AG09319 (cell line): ENCODE data around the gene KBTBD6.
"Not testable (repeated sequence)": the region's sequence is repeated elsewhere in the genome, so short reads cannot be mapped to it uniquely, and the experiment has no call there.

Source experiments
- DNase-seq: peaks from one replicate; pipeline ENCODE4 v3.0.0-alpha.2; 2010; ENCODE audit warnings: low read depth; ENCODE audit errors: extremely low read depth
- TF ChIP-seq, protein P1 (sequence below): IDR thresholded peaks from 2 replicates; pipeline ENCODE4 v1.5.1; 2011; ENCODE audit warnings: low read depth, mild to moderate bottlenecking, inconsistent platforms, low read length, moderate library complexity

The KBTBD6 gene, protein sequence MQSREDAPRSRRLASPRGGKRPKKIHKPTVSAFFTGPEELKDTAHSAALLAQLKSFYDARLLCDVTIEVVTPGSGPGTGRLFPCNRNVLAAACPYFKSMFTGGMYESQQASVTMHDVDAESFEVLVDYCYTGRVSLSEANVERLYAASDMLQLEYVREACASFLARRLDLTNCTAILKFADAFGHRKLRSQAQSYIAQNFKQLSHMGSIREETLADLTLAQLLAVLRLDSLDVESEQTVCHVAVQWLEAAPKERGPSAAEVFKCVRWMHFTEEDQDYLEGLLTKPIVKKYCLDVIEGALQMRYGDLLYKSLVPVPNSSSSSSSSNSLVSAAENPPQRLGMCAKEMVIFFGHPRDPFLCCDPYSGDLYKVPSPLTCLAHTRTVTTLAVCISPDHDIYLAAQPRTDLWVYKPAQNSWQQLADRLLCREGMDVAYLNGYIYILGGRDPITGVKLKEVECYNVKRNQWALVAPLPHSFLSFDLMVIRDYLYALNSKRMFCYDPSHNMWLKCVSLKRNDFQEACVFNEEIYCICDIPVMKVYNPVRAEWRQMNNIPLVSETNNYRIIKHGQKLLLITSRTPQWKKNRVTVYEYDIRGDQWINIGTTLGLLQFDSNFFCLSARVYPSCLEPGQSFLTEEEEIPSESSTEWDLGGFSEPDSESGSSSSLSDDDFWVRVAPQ

DNA sequence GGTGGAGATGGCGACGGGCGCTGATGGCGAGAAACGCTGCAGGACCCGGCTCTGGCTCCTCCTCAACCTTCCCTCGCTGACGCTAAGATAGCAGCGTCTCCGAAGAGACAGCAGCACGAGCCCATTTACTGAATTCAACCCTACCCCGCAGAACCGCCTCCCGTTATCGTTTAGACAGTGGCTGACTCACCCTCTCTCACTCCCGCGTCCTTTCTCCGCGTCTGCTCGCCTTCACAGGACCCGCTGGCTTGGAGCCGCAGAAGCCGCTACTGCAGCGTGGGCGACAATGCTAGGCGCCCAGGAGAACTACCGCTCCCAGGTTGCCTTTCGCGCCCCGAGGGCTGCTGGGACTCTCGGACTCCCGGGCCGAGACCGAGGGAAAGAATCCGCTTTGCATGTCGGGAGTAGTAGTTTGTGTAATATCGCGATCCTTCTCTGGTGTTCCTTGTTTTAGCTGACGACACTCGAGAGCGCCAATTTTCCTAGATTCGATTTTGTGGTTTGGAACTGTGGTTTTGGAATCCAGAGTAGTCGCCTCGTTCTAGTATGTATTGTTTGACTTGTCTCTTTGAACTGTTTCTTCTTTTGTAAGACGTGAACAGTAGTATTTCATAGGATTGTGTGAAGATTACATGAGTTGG lies at the start of gene KBTBD6:
KBTBD6 (minus strand) TSS at position 291 of the 641 bp plus-strand sequence. CDS start 291 bp downstream, outside the sequence.
- DNase-seq, result peak; percentile 97
- TF ChIP-seq, protein P1, sequence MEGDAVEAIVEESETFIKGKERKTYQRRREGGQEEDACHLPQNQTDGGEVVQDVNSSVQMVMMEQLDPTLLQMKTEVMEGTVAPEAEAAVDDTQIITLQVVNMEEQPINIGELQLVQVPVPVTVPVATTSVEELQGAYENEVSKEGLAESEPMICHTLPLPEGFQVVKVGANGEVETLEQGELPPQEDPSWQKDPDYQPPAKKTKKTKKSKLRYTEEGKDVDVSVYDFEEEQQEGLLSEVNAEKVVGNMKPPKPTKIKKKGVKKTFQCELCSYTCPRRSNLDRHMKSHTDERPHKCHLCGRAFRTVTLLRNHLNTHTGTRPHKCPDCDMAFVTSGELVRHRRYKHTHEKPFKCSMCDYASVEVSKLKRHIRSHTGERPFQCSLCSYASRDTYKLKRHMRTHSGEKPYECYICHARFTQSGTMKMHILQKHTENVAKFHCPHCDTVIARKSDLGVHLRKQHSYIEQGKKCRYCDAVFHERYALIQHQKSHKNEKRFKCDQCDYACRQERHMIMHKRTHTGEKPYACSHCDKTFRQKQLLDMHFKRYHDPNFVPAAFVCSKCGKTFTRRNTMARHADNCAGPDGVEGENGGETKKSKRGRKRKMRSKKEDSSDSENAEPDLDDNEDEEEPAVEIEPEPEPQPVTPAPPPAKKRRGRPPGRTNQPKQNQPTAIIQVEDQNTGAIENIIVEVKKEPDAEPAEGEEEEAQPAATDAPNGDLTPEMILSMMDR, result no peak

DNA sequence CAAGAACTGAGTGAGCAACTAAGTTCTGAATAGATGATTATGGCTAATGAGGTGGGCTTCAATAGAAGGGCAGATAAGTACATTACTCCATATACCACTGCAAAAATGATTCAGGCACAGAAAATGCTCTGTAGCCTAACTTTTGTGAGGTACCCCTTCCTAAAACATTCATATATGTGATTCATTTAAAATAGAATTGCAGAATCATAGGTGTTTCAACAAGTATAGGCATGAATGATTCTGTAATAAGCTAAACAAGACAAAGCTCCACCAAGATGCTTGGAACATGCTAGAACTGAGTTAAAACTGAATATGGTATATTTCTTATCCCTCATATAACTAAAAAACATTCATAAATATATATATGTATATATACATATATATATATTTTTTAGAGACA lies 49.6 kb upstream of the KBTBD6 start:
- TF ChIP-seq, protein P1, result no peak
- DNase-seq, result no peak

GRCh38 chr13:41179593-41180250 lies 47.1 kb upstream of the KBTBD6 start:
- no peak for DNase-seq
- TF ChIP-seq, protein P1, result no peak

GRCh38 chr13:41178040-41178439 lies 45.4 kb upstream of the KBTBD6 start:
- TF ChIP-seq, protein P1, result no peak
- DNase-seq, result no peak

- DNase-seq, result no peak
- TF ChIP-seq, protein P1, result no peak
Measured at GRCh38 chr13:41177616-41178015, 45.0 kb upstream of the KBTBD6 start.

DNA sequence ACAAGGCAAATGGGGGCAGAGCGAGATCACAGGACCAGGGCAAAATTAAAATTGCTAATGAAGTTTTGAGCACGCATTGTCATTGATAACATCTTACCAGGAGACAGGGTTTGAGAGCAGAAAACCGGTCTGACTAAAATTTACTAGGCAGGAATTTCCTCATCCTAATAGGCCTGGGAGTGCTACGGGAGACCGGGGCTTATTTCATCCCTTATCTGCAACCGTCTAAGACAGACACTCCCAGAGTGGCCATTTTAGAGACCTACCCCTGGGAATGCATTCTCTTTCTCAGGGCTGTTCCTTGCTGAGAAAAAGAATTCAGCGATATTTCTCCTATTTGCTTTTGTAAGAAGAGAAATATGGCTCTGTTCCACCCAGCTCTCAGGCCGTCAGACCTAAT lies 43.0 kb upstream of the KBTBD6 start:
- DNase-seq, result not testable (repeated sequence)

- TF ChIP-seq, protein P1, result no peak
- DNase-seq, result no peak
Measured at GRCh38 chr13:41162151-41162550, 29.5 kb upstream of the KBTBD6 start.
